Smooth muscle cell (in vitro differentiated cells): ENCODE measurements around the gene TNFSF8. TPM values are rescaled to one million over a fixed set of nuclear protein-coding genes. Genes with fewer than 3 reads are reported as not detected.

Experiments
- DNase-seq: peaks from one replicate; lab custom pipeline; 2025; ENCODE audit not compliant: unreplicated experiment; lab: John Stamatoyannopoulos, UW
- H2AFZ ChIP-seq: fragments of 200-600 bp; sonication (generic); 2 replicates; pipeline ENCODE4 v1.6.0; 2016; ENCODE audit warnings: antibody characterized with exemption, low read depth, mild to moderate bottlenecking
- H3F3A ChIP-seq: fragments of 200-600 bp; sonication (generic); 2 replicates; pipeline ENCODE4 v1.6.0; 2017; ENCODE audit warnings: antibody characterized with exemption, low read depth
- H3K27ac ChIP-seq: fragments of 200-600 bp; sonication (generic); 2 replicates; pipeline ENCODE4 v1.5.1; 2016; ENCODE audit warnings: low read depth, mild to moderate bottlenecking
- H3K27me3 ChIP-seq: fragments of 200-600 bp; sonication (generic); 2 replicates; pipeline ENCODE4 v1.6.1; 2016; ENCODE audit warnings: low read depth, mild to moderate bottlenecking
- H3K36me3 ChIP-seq: fragments of 200-600 bp; sonication (generic); 2 replicates; pipeline ENCODE4 v1.5.1; 2016; ENCODE audit warnings: low read depth
- H3K4me1 ChIP-seq: fragments of 200-600 bp; sonication (generic); 2 replicates; pipeline ENCODE4 v1.5.1; 2016; ENCODE audit warnings: low read depth
- H3K4me2 ChIP-seq: fragments of 200-600 bp; sonication (generic); 2 replicates; pipeline ENCODE4 v1.6.0; 2016; ENCODE audit warnings: mild to moderate bottlenecking
- H3K4me3 ChIP-seq: fragments of 200-600 bp; sonication (generic); 2 replicates; pipeline ENCODE4 v1.5.1; 2016; ENCODE audit warnings: mild to moderate bottlenecking
- H3K79me2 ChIP-seq: fragments of 200-600 bp; sonication (generic); 2 replicates; pipeline ENCODE4 v1.6.0; 2016; ENCODE audit warnings: low read depth, mild to moderate bottlenecking
- H3K9ac ChIP-seq: fragments of 200-600 bp; sonication (generic); 2 replicates; pipeline ENCODE4 v1.6.0; 2016; ENCODE audit warnings: low read depth
- H3K9me3 ChIP-seq: fragments of 200-600 bp; sonication (generic); replicated peaks from 2 replicates; pipeline ENCODE4 v1.5.1; 2016; ENCODE audit warnings: low read depth
- H4K20me1 ChIP-seq: fragments of 200-600 bp; sonication (generic); 2 replicates; pipeline ENCODE4 v1.6.0; 2016; ENCODE audit warnings: low read depth
- WGBS: methylation state at CpG from one replicate; pipeline ENCODE4 v1.1.7; 2016; ENCODE audit warnings: low lambda C conversion rate; 5-methylcytosine and 5-hydroxymethylcytosine counted together
- polyA plus RNA-seq: library from polyadenylated mRNA; unstranded; fragments of >200 nt; fragmentation: Nextera tagmentation; extraction: Ambion mirVana; gene quantifications from 2 replicates; pipeline ENCODE4 v1.2.1, GENCODE V29; 2016
- total RNA-seq: library from RNA; depleted of rRNA; stranded (reverse); fragments of >200 nt; gene quantifications from 2 replicates; pipeline ENCODE4 v1.2.3, GENCODE V29; 2014
- TF ChIP-seq, protein P1 (sequence below): fragments of 200-600 bp; sonication (generic); IDR thresholded peaks from 2 replicates; pipeline ENCODE4 v1.5.1; 2017; ENCODE audit warnings: borderline replicate concordance, mild to moderate bottlenecking, antibody characterized with exemption; ENCODE audit not compliant: insufficient read depth, poor library complexity, severe bottlenecking

Gene TNFSF8
- total and polyA plus RNA-seq, 2 experiments from 2014 or later, result not detected

DNA sequence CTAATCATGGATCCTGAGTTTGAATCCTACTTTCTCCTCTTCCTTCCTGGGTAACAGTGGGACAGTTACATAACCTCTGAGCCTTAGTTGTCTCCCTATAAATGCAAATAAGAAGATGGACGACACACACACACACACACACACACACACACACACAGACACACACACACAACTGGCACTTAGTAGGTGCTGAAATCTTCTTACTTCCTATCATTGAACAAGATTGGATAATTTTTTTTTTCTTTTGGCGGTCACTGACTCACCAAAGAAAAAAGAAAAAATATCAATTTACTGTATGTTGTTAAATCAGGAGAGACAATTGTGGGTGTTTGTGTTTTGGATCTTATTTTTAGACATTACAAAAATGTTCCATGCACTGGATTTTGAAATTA, 28.4 kb upstream of the TNFSF8 start:
- Histone ChIP-seq H3K9me3 (no peaks in the 10 kb centered on the region), H4K20me1 (no peaks in the 10 kb centered on the region), H3K36me3 (no peaks in the 10 kb centered on the region), H3K27me3 (no peaks in the 10 kb centered on the region), H3K4me1 (peaks cover 6% of the 10 kb centered on the region), H3K27ac (no peak overlapping the region), H3F3A (no peaks in the 10 kb centered on the region), H3K4me2 (no peak overlapping the region), H3K79me2 (no peaks in the 10 kb centered on the region), H3K4me3 (no peak overlapping the region), H3K9ac (no peak overlapping the region), H2AFZ (no peak overlapping the region)
- 91% methylated on average over 2 of the region's 2 CpGs for WGBS
- DNase-seq, result no peak
- TF ChIP-seq, protein P1, sequence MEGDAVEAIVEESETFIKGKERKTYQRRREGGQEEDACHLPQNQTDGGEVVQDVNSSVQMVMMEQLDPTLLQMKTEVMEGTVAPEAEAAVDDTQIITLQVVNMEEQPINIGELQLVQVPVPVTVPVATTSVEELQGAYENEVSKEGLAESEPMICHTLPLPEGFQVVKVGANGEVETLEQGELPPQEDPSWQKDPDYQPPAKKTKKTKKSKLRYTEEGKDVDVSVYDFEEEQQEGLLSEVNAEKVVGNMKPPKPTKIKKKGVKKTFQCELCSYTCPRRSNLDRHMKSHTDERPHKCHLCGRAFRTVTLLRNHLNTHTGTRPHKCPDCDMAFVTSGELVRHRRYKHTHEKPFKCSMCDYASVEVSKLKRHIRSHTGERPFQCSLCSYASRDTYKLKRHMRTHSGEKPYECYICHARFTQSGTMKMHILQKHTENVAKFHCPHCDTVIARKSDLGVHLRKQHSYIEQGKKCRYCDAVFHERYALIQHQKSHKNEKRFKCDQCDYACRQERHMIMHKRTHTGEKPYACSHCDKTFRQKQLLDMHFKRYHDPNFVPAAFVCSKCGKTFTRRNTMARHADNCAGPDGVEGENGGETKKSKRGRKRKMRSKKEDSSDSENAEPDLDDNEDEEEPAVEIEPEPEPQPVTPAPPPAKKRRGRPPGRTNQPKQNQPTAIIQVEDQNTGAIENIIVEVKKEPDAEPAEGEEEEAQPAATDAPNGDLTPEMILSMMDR, result no peak

DNA sequence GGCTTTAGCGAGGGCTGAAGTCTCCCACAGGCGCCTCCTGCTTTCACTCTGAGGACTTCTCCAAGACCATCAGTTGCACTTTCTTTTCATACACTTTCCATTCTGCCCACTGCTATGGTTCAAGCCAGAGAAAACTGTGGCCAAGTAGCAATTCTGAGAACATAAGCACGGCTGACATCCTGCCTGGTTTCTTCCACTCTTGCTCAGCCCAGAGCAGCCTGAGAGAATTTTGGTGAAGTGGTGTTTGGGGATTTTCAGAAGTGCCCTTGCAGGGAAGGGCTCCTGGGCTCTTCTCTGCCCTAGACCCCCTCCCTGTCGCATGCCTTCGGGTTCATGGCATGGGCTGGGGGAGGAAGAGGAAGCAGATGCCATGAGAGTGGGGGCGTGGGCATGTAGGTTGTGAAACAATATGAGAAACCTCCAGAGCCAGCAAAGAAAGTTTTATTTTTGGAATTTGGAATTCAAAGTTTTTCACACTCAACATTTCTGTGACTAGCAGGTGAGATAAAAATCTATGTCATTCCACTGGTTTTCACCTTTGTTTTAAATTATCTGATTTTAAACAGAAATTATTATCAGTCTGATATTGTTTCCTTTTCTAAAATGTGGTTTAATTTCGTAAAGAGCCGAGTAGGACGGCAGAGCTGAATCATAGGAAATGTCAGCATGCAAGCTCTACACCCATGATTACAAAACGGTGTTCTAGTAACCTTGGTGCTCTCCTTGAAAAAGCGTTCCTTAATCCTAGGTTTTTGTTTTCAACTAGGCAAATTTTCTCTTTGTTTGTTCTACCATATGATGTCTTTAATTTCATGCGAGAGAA, 27.8 kb upstream of the TNFSF8 start:
- no peak overlapping the region for H3K4me2 ChIP-seq
- no peaks in the 10 kb centered on the region for H3K36me3 ChIP-seq
- H2AFZ ChIP-seq, result no peak overlapping the region
- no peaks in the 10 kb centered on the region for H3F3A ChIP-seq
- no peak overlapping the region for H3K27ac ChIP-seq
- no peaks in the 10 kb centered on the region for H3K9me3 ChIP-seq
- peaks cover 6% of the 10 kb centered on the region for H3K4me1 ChIP-seq
- TF ChIP-seq, protein P1, result no peak
- WGBS, result 72% methylated on average over 12 of the region's 12 CpGs
- no peaks in the 10 kb centered on the region for H3K79me2 ChIP-seq
- no peak overlapping the region for H3K4me3 ChIP-seq
- DNase-seq, result no peak
- H4K20me1 ChIP-seq, result no peaks in the 10 kb centered on the region
- H3K9ac ChIP-seq, result no peak overlapping the region
- no peaks in the 10 kb centered on the region for H3K27me3 ChIP-seq

DNA sequence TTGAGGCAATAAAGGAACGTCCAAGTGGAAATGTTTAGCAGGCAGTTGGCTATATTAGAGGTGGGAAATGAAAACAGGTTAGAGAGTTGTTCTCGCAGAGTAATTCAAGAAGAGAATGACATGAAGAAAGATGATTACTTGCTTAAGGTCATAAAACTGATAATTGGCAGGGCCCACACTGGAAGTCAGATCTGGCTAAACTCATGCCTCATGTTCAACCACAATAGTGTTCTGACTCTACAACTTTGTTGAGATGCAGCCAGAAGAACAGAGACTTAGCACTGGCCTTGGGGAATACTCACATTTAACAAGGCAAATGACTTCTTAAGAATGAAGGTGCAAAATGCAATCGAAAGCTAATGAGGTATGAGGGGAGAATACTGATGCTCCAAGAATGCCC, 27.2 kb upstream of the TNFSF8 start:
- DNase-seq, result no peak
- Histone ChIP-seq H3K27ac (no peak overlapping the region), H2AFZ (no peak overlapping the region), H3K4me1 (peaks cover 6% of the 10 kb centered on the region), H3F3A (no peaks in the 10 kb centered on the region), H3K9me3 (no peaks in the 10 kb centered on the region), H3K9ac (no peak overlapping the region), H3K27me3 (no peaks in the 10 kb centered on the region), H4K20me1 (no peaks in the 10 kb centered on the region), H3K79me2 (no peaks in the 10 kb centered on the region), H3K36me3 (no peaks in the 10 kb centered on the region), H3K4me3 (no peak overlapping the region), H3K4me2 (no peak overlapping the region)
- TF ChIP-seq, protein P1, result no peak
- WGBS, result 88% methylated on average over 3 of the region's 3 CpGs

DNA sequence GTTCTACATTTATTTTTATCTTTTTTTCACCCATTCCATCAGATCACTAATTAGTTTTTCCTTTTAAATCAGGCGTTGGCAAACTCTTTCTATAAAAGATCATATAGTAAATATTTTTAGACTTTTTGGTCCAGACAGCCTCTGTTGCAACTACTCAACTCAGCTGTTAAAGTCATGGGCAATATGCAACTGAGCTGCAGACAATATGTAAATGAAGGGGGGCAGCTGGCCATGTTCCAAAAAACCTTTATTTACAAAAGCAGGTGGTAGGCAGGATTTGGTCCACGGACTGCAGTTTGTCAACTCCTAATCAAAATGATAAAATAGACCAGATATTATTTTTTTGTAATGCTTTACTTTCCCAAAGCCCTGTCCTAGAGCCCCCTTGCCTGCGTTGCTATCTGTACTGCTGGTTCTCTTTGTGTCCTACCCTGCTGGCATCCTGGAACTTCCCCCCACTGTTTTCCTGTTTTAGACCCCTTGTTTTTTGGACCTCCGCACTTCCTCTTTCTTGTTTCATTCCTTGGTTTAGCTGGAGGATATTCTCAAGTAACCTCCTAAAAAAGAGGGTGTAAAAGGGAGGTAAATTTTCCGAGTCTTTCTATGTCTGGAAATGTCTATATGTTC, 24.7 kb upstream of the TNFSF8 start:
- H3K79me2 ChIP-seq, result no peaks in the 10 kb centered on the region
- 87% methylated on average over 5 of the region's 5 CpGs for WGBS
- DNase-seq, result no peak
- H3K9me3 ChIP-seq, result no peaks in the 10 kb centered on the region
- H3K27ac ChIP-seq, result no peak overlapping the region
- TF ChIP-seq, protein P1, result no peak
- H4K20me1 ChIP-seq, result no peaks in the 10 kb centered on the region
- H3K4me2 ChIP-seq, result no peak overlapping the region
- H3K36me3 ChIP-seq, result no peaks in the 10 kb centered on the region
- H3K27me3 ChIP-seq, result no peaks in the 10 kb centered on the region
- H3F3A ChIP-seq, result no peaks in the 10 kb centered on the region
- no peak overlapping the region for H3K9ac ChIP-seq
- H3K4me3 ChIP-seq, result no peak overlapping the region
- peaks cover 6% of the 10 kb centered on the region for H3K4me1 ChIP-seq
- H2AFZ ChIP-seq, result no peak overlapping the region
